Kidney (tissue), 14 donors: ENCODE results near the gene KRT36. TPM values are rescaled to one million over a fixed set of nuclear protein-coding genes. Genes with fewer than 3 reads are reported as not detected.
A peak's percentile ranks its signal among the peaks of the same experiment; 100 is the strongest.

Experiments used
- DNase-seq, 5 donors: peaks; one replicate each; pipeline ENCODE4 v3.0.0-alpha.2; 2013 to 2020
- FAIRE-seq: peaks from 2 replicates; lab custom pipeline; 2012; peaks lifted over from hg19 to GRCh38; lab: Jason Lieb, UNC
- H3K27ac ChIP-seq, 2 donors: one replicate each; pipeline ENCODE4 v1.7.0; 2013; ENCODE audit warnings: low read depth in 2 of 2, low read length in 2 of 2, inconsistent platforms in 1 of 2
- H3K27me3 ChIP-seq: one replicate; pipeline ENCODE4 v1.7.1; 2013; ENCODE audit warnings: low read length, inconsistent platforms; ENCODE audit not compliant: control insufficient read depth, insufficient read depth
- H3K36me3 ChIP-seq, 3 donors: one replicate each; pipeline versions ENCODE4 v1.7.0 to v1.7.1; 2013; ENCODE audit warnings: low read length in 3 of 3, control low read depth in 1 of 3, inconsistent platforms in 1 of 3; ENCODE audit not compliant: insufficient read depth in 3 of 3, control insufficient read depth in 2 of 3
- H3K4me1 ChIP-seq, 3 donors: one replicate each; pipeline versions ENCODE4 v1.7.0 to v1.7.1; 2013; ENCODE audit warnings: low read length in 3 of 3, inconsistent platforms in 1 of 3, low read depth in 1 of 3; ENCODE audit not compliant: control insufficient read depth in 2 of 3, insufficient read depth in 2 of 3
- H3K4me3 ChIP-seq, 3 donors: one replicate each; pipeline versions ENCODE4 v1.7.0 to v1.8.1; 2013; ENCODE audit warnings: low read length in 3 of 3, control low read depth in 1 of 3, inconsistent platforms in 1 of 3
- H3K9ac ChIP-seq, 3 donors: one replicate each; pipeline versions ENCODE4 v1.7.0 to v1.7.1; 2013; ENCODE audit warnings: low read length in 3 of 3, control low read depth in 1 of 3, inconsistent platforms in 1 of 3
- H3K9me3 ChIP-seq, 3 donors: one replicate each; pipeline versions ENCODE4 v1.7.0 to v1.7.1; 2013; ENCODE audit warnings: low read length in 3 of 3, control low read depth in 1 of 3, inconsistent platforms in 1 of 3; ENCODE audit not compliant: control insufficient read depth in 2 of 3, insufficient read depth in 1 of 3
- CTCF ChIP-seq: IDR thresholded peaks from 3 replicates; pipeline ENCODE4 v1.5.1; 2012; ENCODE audit warnings: mild to moderate bottlenecking, moderate library complexity, borderline replicate concordance; ENCODE audit not compliant: insufficient read depth; ENCODE audit errors: extremely low read depth
- intact Hi-C: fragments of 100-400 bp; cut with DNase I; formaldehyde crosslinking; loops from one replicate; pipeline ENCODE4 v1.11.1; 2022
- polyA plus RNA-seq: library from polyadenylated mRNA; stranded (reverse); fragments of 350-450 nt; fragmentation: Illumina TruSeq; extraction: RNeasy Lipid Tissue Mini Kit (QIAGEN cat#74804); gene quantifications from one replicate; pipeline ENCODE4 v1.2.3, GENCODE V29; 2014; ENCODE audit warnings: low read depth, low replicate concordance; ENCODE audit not compliant: insufficient read depth
- total RNA-seq: library from RNA; stranded (reverse); fragmentation: NEBNext Ultra II Directional; extraction: Animal tissue kit (Norgen Biotek cat#: 25700); gene quantifications from one replicate; pipeline ENCODE4 v1.2.1, GENCODE V29; 2021
- donor health status: control.
- donor health status: control.
- donor health status: control.
- donor health status: control.
- donor health status: control.
- donor health status: DM: yes; HTN: yes; CAD: no.
- donor health status: Normal renal cell carcinoma (clear cell type).

Gene KRT36
- total and polyA plus RNA-seq, 2 donors from 2014 or later = not detected

- FAIRE-seq (no peak), DNase-seq (no peak)
- H3K9ac ChIP-seq = no peak overlapping the region
These were observed 32.9 kb upstream of the KRT36 start for GRCh38 chr17:41522301-41523224.

GRCh38 chr17:41521574-41522261, 32.0 kb upstream of the KRT36 start:
- intact Hi-C loops = no loop called here
- H3K9me3 ChIP-seq = no peaks in the 10 kb centered on the region
- no peak overlapping the region for H3K9ac ChIP-seq
- FAIRE-seq = no peak
- no peak for TF ChIP-seq CTCF
- H3K27ac ChIP-seq = no peak overlapping the region
- no peaks in the 10 kb centered on the region for H3K27me3 ChIP-seq
- peaks cover 0 to 3% (median 0%) of the 10 kb centered on the region in 3 donors for H3K4me1 ChIP-seq
- H3K36me3 ChIP-seq = peaks cover 0 to 4% (median 0%) of the 10 kb centered on the region in 3 donors
- DNase-seq = peak; percentile 49 to 86 (median 57)
- no peak overlapping the region for H3K4me3 ChIP-seq

More at GRCh38 chr17:41522301-41523224, 32.9 kb upstream of the KRT36 start:
- Histone ChIP-seq H3K4me3 (no peak overlapping the region), H3K27ac (no peak overlapping the region), H3K36me3 (peaks cover 0 to 4% (median 0%) of the 10 kb centered on the region in 3 donors), H3K9me3 (no peaks in the 10 kb centered on the region), H3K27me3 (no peaks in the 10 kb centered on the region), H3K4me1 (peaks cover 0 to 3% (median 0%) of the 10 kb centered on the region in 3 donors)
- TF ChIP-seq CTCF = no peak
- intact Hi-C loops = no loop called here

GRCh38 chr17:41520821-41521521, 31.3 kb upstream of the KRT36 start:
- H3K4me3 ChIP-seq = no peak overlapping the region
- intact Hi-C loops = no loop called here
- H3K9ac ChIP-seq = no peak overlapping the region
- FAIRE-seq = no peak
- no peak for DNase-seq
- H3K27ac ChIP-seq = no peak overlapping the region
- peaks cover 0 to 3% (median 0%) of the 10 kb centered on the region in 3 donors for H3K4me1 ChIP-seq
- TF ChIP-seq CTCF = no peak
- peaks cover 0 to 4% (median 0%) of the 10 kb centered on the region in 3 donors for H3K36me3 ChIP-seq
- H3K9me3 ChIP-seq = no peaks in the 10 kb centered on the region
- no peaks in the 10 kb centered on the region for H3K27me3 ChIP-seq
